CD8-positive, alpha-beta memory T cell (primary cell): ENCODE data around the gene AMBRA1. TPM values are rescaled to one million over a fixed set of nuclear protein-coding genes. Genes with fewer than 3 reads are reported as not detected.
A peak's percentile ranks its signal among the peaks of the same experiment; 100 is the strongest.

Experiments used
- CTCF ChIA-PET: fragments of 350-600 bp; sonication (Branson Sonifier 250); formaldehyde crosslinking; loops from one replicate; lab custom pipeline; 2021; ENCODE audit warnings: antibody characterized with exemption; lab: Charles Lee
- POLR2A ChIA-PET: fragments of 350-600 bp; sonication (Branson Sonifier 250); formaldehyde crosslinking; loops from one replicate; lab custom pipeline; 2021; ENCODE audit warnings: antibody characterized with exemption; lab: Charles Lee
- DNase-seq, 5 donors: peaks; one replicate each; pipeline versions ENCODE4 v3.0.0 to v3.0.0-alpha.2; 2020 to 2022; ENCODE audit warnings: mixed read lengths in 1 of 5
- H3K27ac ChIP-seq: one replicate; pipeline ENCODE4 v1.7.0; 2013; ENCODE audit warnings: low read depth, mild to moderate bottlenecking, low read length, moderate library complexity
- H3K27me3 ChIP-seq: 2 replicates; pipeline ENCODE4 v1.7.0; 2013; ENCODE audit warnings: low read length, mild to moderate bottlenecking; ENCODE audit not compliant: insufficient read depth, poor library complexity, severe bottlenecking
- H3K36me3 ChIP-seq: 2 replicates; pipeline ENCODE4 v1.7.0; 2013; ENCODE audit warnings: mild to moderate bottlenecking, low read length, moderate library complexity; ENCODE audit not compliant: insufficient read depth
- H3K4me1 ChIP-seq: 2 replicates; pipeline ENCODE4 v1.7.0; 2013; ENCODE audit warnings: mild to moderate bottlenecking, low read length, moderate library complexity; ENCODE audit not compliant: insufficient read depth
- H3K4me3 ChIP-seq: 2 replicates; pipeline ENCODE4 v1.7.0; 2013; ENCODE audit warnings: mild to moderate bottlenecking, low read length
- H3K9me3 ChIP-seq: 2 replicates; pipeline ENCODE4 v1.7.0; 2013; ENCODE audit warnings: mild to moderate bottlenecking, low read length
- H3K27ac Mint-ChIP-seq, 8 donors: one replicate each; pipeline ENCODE4 v1.8.0; 2020 to 2021; ENCODE audit warnings: mixed read lengths in 8 of 8, mild to moderate bottlenecking in 6 of 8, inconsistent platforms in 3 of 8, moderate library complexity in 3 of 8
- H3K27me3 Mint-ChIP-seq, 2 donors: one replicate each; pipeline ENCODE4 v1.8.0; 2020 to 2021; ENCODE audit warnings: mixed read lengths in 2 of 2, mild to moderate bottlenecking in 1 of 2, moderate library complexity in 1 of 2
- H3K36me3 Mint-ChIP-seq, 3 donors: one replicate each; pipeline ENCODE4 v1.8.0; 2020 to 2021; ENCODE audit warnings: mixed read lengths in 3 of 3, inconsistent platforms in 1 of 3, mild to moderate bottlenecking in 1 of 3
- H3K4me1 Mint-ChIP-seq, 3 donors: one replicate each; pipeline ENCODE4 v1.8.0; 2020 to 2021; ENCODE audit warnings: mixed read lengths in 3 of 3, inconsistent platforms in 1 of 3, mild to moderate bottlenecking in 1 of 3
- H3K4me3 Mint-ChIP-seq, 7 donors: one replicate each; pipeline ENCODE4 v1.8.0; 2020 to 2021; ENCODE audit warnings: mixed read lengths in 7 of 7, mild to moderate bottlenecking in 6 of 7, moderate library complexity in 4 of 7, inconsistent platforms in 2 of 7
- H3K9me3 Mint-ChIP-seq, 5 donors: one replicate each; pipeline ENCODE4 v1.8.0; 2020 to 2022; ENCODE audit warnings: mixed read lengths in 5 of 5, mild to moderate bottlenecking in 3 of 5, moderate library complexity in 2 of 5, inconsistent platforms in 1 of 5
- polyA plus RNA-seq: library from polyadenylated mRNA; unstranded; fragments of 300-500 nt; fragmentation: Illumina TruSeq; gene quantifications from one replicate; pipeline ENCODE4 v1.2.3, GENCODE V29; 2021
- total RNA-seq, 2 experiments: library from RNA; stranded (reverse); gene quantifications; one replicate each; pipeline ENCODE4 v1.2.3, GENCODE V29; 2021

Gene AMBRA1
- total RNA-seq (10 to 100 TPM; 31.3 to 33.3 TPM), polyA plus RNA-seq (13.6 TPM)

- Mint-ChIP-seq H3K27me3 (peaks cover 0 to 1% of the 10 kb centered on the region in 2 donors), H3K4me3 (peak within 1 kb of the TSS; percentile 96 to 99 (median 98)), H3K9me3 (no peaks in the 10 kb centered on the region), H3K4me1 (peaks cover 34 to 49% (median 49%) of the 10 kb centered on the region in 3 donors), H3K27ac (peak within 1 kb of the TSS; percentile 84 to 99 (median 96)), H3K36me3 (peaks cover 0 to 16% (median 5%) of the 10 kb centered on the region in 3 donors)
- Histone ChIP-seq H3K4me3 (peak within 1 kb of the TSS; percentile 90), H3K4me1 (peaks cover 41% of the 10 kb centered on the region), H3K36me3 (peaks cover 3% of the 10 kb centered on the region), H3K9me3 (no peaks in the 10 kb centered on the region), H3K27me3 (no peaks in the 10 kb centered on the region), H3K27ac (peak within 1 kb of the TSS; percentile 71)
- ChIA-PET POLR2A (interaction anchor here (0.6 to 1.2 kb wide), 4 partner anchors 9 to 33 kb away, joined by 3 to 8 read pairs (median 6); no protein-coding TSS in a partner anchor), CTCF (interaction anchor here (0.6 to 2.6 kb wide), 3 partner anchors 18 to 24 kb away, joined by 3 to 13 read pairs (median 8); partner anchors contain the start of genes ATG13 and HARBI1)
- peak; percentile 53 to 84 (median 75) for DNase-seq
These were observed at the start of gene AMBRA1 for GRCh38 chr11:46593550-46594373. AMBRA1 (minus strand) TSS chr11:46594023; CDS start chr11:46548380, 45,643 bp downstream.

GRCh38 chr11:46643531-46643930, 49.7 kb upstream of the AMBRA1 start:
- CTCF ChIA-PET: no interaction called here
- peaks cover 34% of the 10 kb centered on the region for H3K36me3 ChIP-seq
- H3K27ac ChIP-seq: no peak overlapping the region
- POLR2A ChIA-PET: no interaction called here
- Mint-ChIP-seq H3K9me3 (no peaks in the 10 kb centered on the region), H3K4me3 (no peak overlapping the region), H3K27ac (peak overlapping the region in 1 of 8 donors; percentile 17), H3K27me3 (no peaks in the 10 kb centered on the region), H3K36me3 (peaks cover 11 to 70% (median 23%) of the 10 kb centered on the region in 3 donors), H3K4me1 (peaks cover 20 to 31% (median 20%) of the 10 kb centered on the region in 3 donors)
- no peaks in the 10 kb centered on the region for H3K4me1 ChIP-seq
- H3K27me3 ChIP-seq: no peaks in the 10 kb centered on the region
- H3K4me3 ChIP-seq: no peak overlapping the region
- no peaks in the 10 kb centered on the region for H3K9me3 ChIP-seq
- no peak for DNase-seq

GRCh38 chr11:46642627-46643335, 49.0 kb upstream of the AMBRA1 start:
- Histone ChIP-seq H3K4me3 (no peak overlapping the region), H3K36me3 (peaks cover 31% of the 10 kb centered on the region), H3K9me3 (no peaks in the 10 kb centered on the region), H3K4me1 (no peaks in the 10 kb centered on the region), H3K27me3 (no peaks in the 10 kb centered on the region), H3K27ac (no peak overlapping the region)
- no peaks in the 10 kb centered on the region for H3K27me3 Mint-ChIP-seq
- no peaks in the 10 kb centered on the region for H3K9me3 Mint-ChIP-seq
- H3K36me3 Mint-ChIP-seq: peaks cover 11 to 70% (median 25%) of the 10 kb centered on the region in 3 donors
- POLR2A ChIA-PET: no interaction called here
- DNase-seq: peak in 1 of 5 donors; percentile 43
- CTCF ChIA-PET: interaction anchor here (1.0 kb wide), 1 partner anchor 25 kb away, joined by 3 read pairs; no protein-coding TSS in a partner anchor
- H3K4me3 Mint-ChIP-seq: no peak overlapping the region
- H3K4me1 Mint-ChIP-seq: peaks cover 22 to 34% (median 23%) of the 10 kb centered on the region in 3 donors
- peak overlapping the region in 2 of 8 donors; percentile 33 to 56 for H3K27ac Mint-ChIP-seq

GRCh38 chr11:46641639-46642038, 47.8 kb upstream of the AMBRA1 start:
- no peaks in the 10 kb centered on the region for H3K27me3 ChIP-seq
- Mint-ChIP-seq H3K4me1 (peaks cover 23 to 37% (median 25%) of the 10 kb centered on the region in 3 donors), H3K36me3 (peaks cover 11 to 67% (median 25%) of the 10 kb centered on the region in 3 donors), H3K9me3 (no peaks in the 10 kb centered on the region), H3K27me3 (no peaks in the 10 kb centered on the region), H3K4me3 (no peak overlapping the region), H3K27ac (no peak overlapping the region)
- ChIA-PET POLR2A (interaction anchor here (0.6 kb wide), 1 partner anchor 51 kb away, joined by 3 read pairs; no protein-coding TSS in a partner anchor), CTCF (interaction anchor here (1.0 kb wide), 1 partner anchor 24 kb away, joined by 3 read pairs; no protein-coding TSS in a partner anchor)
- no peak overlapping the region for H3K4me3 ChIP-seq
- no peaks in the 10 kb centered on the region for H3K9me3 ChIP-seq
- no peak for DNase-seq
- H3K36me3 ChIP-seq: peaks cover 30% of the 10 kb centered on the region
- no peak overlapping the region for H3K27ac ChIP-seq
- H3K4me1 ChIP-seq: no peaks in the 10 kb centered on the region

- Mint-ChIP-seq H3K4me3 (no peak overlapping the region), H3K27me3 (no peaks in the 10 kb centered on the region), H3K36me3 (peaks cover 11 to 63% (median 28%) of the 10 kb centered on the region in 3 donors), H3K27ac (peak overlapping the region in 6 of 8 donors; percentile 22 to 42 (median 32)), H3K4me1 (peaks cover 25 to 44% (median 29%) of the 10 kb centered on the region in 3 donors), H3K9me3 (no peaks in the 10 kb centered on the region)
- ChIA-PET CTCF (interaction anchor here (0.7 to 0.9 kb wide), 2 partner anchors 8 to 22 kb away, joined by 3 read pairs; partner anchors contain the start of gene ATG13), POLR2A (no interaction called here)
- Histone ChIP-seq H3K36me3 (peaks cover 29% of the 10 kb centered on the region), H3K27ac (no peak overlapping the region), H3K4me3 (no peak overlapping the region), H3K4me1 (no peaks in the 10 kb centered on the region), H3K27me3 (no peaks in the 10 kb centered on the region), H3K9me3 (no peaks in the 10 kb centered on the region)
- DNase-seq: no peak
These were observed 46.4 kb upstream of the AMBRA1 start for GRCh38 chr11:46640036-46640788.

- peaks cover 20% of the 10 kb centered on the region for H3K36me3 ChIP-seq
- no peak overlapping the region for H3K4me3 ChIP-seq
- Mint-ChIP-seq H3K4me1 (peaks cover 21 to 44% (median 29%) of the 10 kb centered on the region in 3 donors), H3K36me3 (peaks cover 7 to 56% (median 25%) of the 10 kb centered on the region in 3 donors), H3K27me3 (no peaks in the 10 kb centered on the region), H3K4me3 (peak overlapping the region in 1 of 7 donors; percentile 49), H3K9me3 (no peaks in the 10 kb centered on the region), H3K27ac (peak overlapping the region in 3 of 8 donors; percentile 43 to 59 (median 43))
- H3K27ac ChIP-seq: no peak overlapping the region
- no peaks in the 10 kb centered on the region for H3K4me1 ChIP-seq
- ChIA-PET CTCF (interaction anchor here (0.7 to 0.9 kb wide), 2 partner anchors 9 to 22 kb away, joined by 3 read pairs; partner anchors contain the start of gene ATG13), POLR2A (no interaction called here)
- H3K27me3 ChIP-seq: no peaks in the 10 kb centered on the region
- no peaks in the 10 kb centered on the region for H3K9me3 ChIP-seq
- DNase-seq: no peak
These were observed 45.5 kb upstream of the AMBRA1 start for GRCh38 chr11:46639197-46639839.

- H3K9me3 Mint-ChIP-seq: no peaks in the 10 kb centered on the region
- Histone ChIP-seq H3K4me1 (no peaks in the 10 kb centered on the region), H3K4me3 (no peak overlapping the region), H3K9me3 (no peaks in the 10 kb centered on the region), H3K27me3 (no peaks in the 10 kb centered on the region), H3K27ac (no peak overlapping the region), H3K36me3 (peaks cover 18% of the 10 kb centered on the region)
- ChIA-PET CTCF (interaction anchor here (1.5 kb wide), 1 partner anchor 19 kb away, joined by 3 read pairs; no protein-coding TSS in a partner anchor), POLR2A (no interaction called here)
- H3K27me3 Mint-ChIP-seq: no peaks in the 10 kb centered on the region
- no peak for DNase-seq
- H3K4me1 Mint-ChIP-seq: peaks cover 14 to 38% (median 22%) of the 10 kb centered on the region in 3 donors
- peaks cover 0 to 47% (median 14%) of the 10 kb centered on the region in 3 donors for H3K36me3 Mint-ChIP-seq
- no peak overlapping the region for H3K4me3 Mint-ChIP-seq
- no peak overlapping the region for H3K27ac Mint-ChIP-seq
These were observed 43.7 kb upstream of the AMBRA1 start for GRCh38 chr11:46637546-46637945.
